ENCODE measurements around the gene DGKD.

The DGKD gene

GRCh38 chr2:233448575-233448974 is 94.3 kb downstream of the DGKD start:
- TF ChIP-seq GATA2 (IDR thresholded peaks at IDR 0.05; ENCODE audit: low read depth, low read length) = no peak
- TF ChIP-seq GATA3 (IDR thresholded peaks at IDR 0.05; ENCODE audit: low read depth, low read length) = no peak

GRCh38 chr2:233449081-233449901 is 95.0 kb downstream of the DGKD start:
- TF ChIP-seq GATA2 (IDR thresholded peaks at IDR 0.05; ENCODE audit: low read depth, low read length) (no peak), GATA3 (IDR thresholded peaks at IDR 0.05; ENCODE audit: low read depth, low read length) (no peak)

- TF ChIP-seq GATA3 (IDR thresholded peaks at IDR 0.05; ENCODE audit: low read depth, low read length) (no peak), GATA2 (IDR thresholded peaks at IDR 0.05; ENCODE audit: low read depth, low read length) (no peak)
Measured at GRCh38 chr2:233449921-233450863, 95.9 kb downstream of the DGKD start.

- TF ChIP-seq GATA3 (IDR thresholded peaks at IDR 0.05; ENCODE audit: low read depth, low read length) (no peak), GATA2 (IDR thresholded peaks at IDR 0.05; ENCODE audit: low read depth, low read length) (no peak)
Measured at GRCh38 chr2:233450864-233451575, 96.7 kb downstream of the DGKD start.

- TF ChIP-seq GATA3 (IDR thresholded peaks at IDR 0.05; ENCODE audit: low read depth, low read length) (no peak), GATA2 (IDR thresholded peaks at IDR 0.05; ENCODE audit: low read depth, low read length) (no peak)
Measured at GRCh38 chr2:233451950-233452349, 97.7 kb downstream of the DGKD start.

- TF ChIP-seq GATA3 (IDR thresholded peaks at IDR 0.05; ENCODE audit: low read depth, low read length) (no peak), GATA2 (IDR thresholded peaks at IDR 0.05; ENCODE audit: low read depth, low read length) (no peak)
Measured at GRCh38 chr2:233453111-233453915, 99.0 kb downstream of the DGKD start.

- TF ChIP-seq GATA2 (IDR thresholded peaks at IDR 0.05; ENCODE audit: low read depth, low read length) (no peak), GATA3 (IDR thresholded peaks at IDR 0.05; ENCODE audit: low read depth, low read length) (no peak)
Measured at GRCh38 chr2:233453916-233454315, 99.6 kb downstream of the DGKD start.

GRCh38 chr2:233455006-233455405 is 100.7 kb downstream of the DGKD start:
- no peak for TF ChIP-seq GATA3 (IDR thresholded peaks at IDR 0.05; ENCODE audit: low read depth, low read length)
- TF ChIP-seq GATA2 (IDR thresholded peaks at IDR 0.05; ENCODE audit: low read depth, low read length) = no peak

GRCh38 chr2:233455491-233455890 is 101.2 kb downstream of the DGKD start:
- TF ChIP-seq GATA3 (IDR thresholded peaks at IDR 0.05; ENCODE audit: low read depth, low read length) (no peak), GATA2 (IDR thresholded peaks at IDR 0.05; ENCODE audit: low read depth, low read length) (no peak)

- no peak for TF ChIP-seq GATA3 (IDR thresholded peaks at IDR 0.05; ENCODE audit: low read depth, low read length)
- TF ChIP-seq GATA2 (IDR thresholded peaks at IDR 0.05; ENCODE audit: low read depth, low read length) = no peak
Measured at GRCh38 chr2:233456111-233456510, 101.8 kb downstream of the DGKD start.

GRCh38 chr2:233456934-233457333 is 102.6 kb downstream of the DGKD start:
- TF ChIP-seq GATA2 (IDR thresholded peaks at IDR 0.05; ENCODE audit: low read depth, low read length) = no peak
- TF ChIP-seq GATA3 (IDR thresholded peaks at IDR 0.05; ENCODE audit: low read depth, low read length) = no peak

GRCh38 chr2:233457356-233457755 is 103.1 kb downstream of the DGKD start:
- TF ChIP-seq GATA2 (IDR thresholded peaks at IDR 0.05; ENCODE audit: low read depth, low read length) = no peak
- no peak for TF ChIP-seq GATA3 (IDR thresholded peaks at IDR 0.05; ENCODE audit: low read depth, low read length)

GRCh38 chr2:233458031-233458610 is 103.8 kb downstream of the DGKD start:
- TF ChIP-seq GATA2 (IDR thresholded peaks at IDR 0.05; ENCODE audit: low read depth, low read length) (no peak), GATA3 (IDR thresholded peaks at IDR 0.05; ENCODE audit: low read depth, low read length) (no peak)

Measured in SH-SY5Y (cell line).